ENCODE data around the gene CHRM1. TPM values are rescaled to one million over a fixed set of nuclear protein-coding genes. Genes with fewer than 3 reads are reported as not detected.
"Not testable (repeated sequence)": the region's sequence is repeated elsewhere in the genome, so short reads cannot be mapped to it uniquely, and the experiment has no call there.

CHRM1 gene
- total and polyA plus RNA-seq, 7 donors = 0.06 TPM; not detected in 6

DNA sequence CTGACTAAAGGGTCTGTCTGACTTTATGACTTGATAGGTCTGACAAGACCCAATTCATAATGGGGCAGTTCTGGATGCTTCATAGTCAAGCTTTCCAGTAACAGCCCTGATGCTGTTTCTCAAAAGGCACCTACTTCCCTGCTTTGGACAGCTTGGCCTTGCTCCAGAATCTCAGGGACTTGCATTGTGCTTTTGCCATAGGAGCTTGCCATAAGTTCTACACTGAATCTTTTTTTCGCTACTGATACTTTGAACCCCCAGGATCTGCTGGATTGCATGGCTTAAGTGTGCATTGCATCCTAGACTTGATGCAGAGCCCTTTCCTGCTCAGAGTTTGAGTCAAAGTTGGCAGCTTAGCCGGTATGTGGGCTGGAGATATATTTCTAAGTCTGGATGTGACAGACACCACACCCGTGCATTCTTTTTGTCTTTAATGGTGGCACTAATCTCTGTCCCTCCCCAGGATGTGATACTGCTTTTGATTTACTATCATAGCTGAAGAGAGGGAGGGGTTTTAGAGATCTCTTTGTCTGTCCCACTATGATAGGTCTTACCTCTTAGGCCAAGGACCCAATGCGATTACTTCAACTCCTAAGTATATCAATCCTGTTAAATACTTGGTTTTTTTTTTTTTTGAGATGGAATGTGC lies 57.4 kb downstream of the CHRM1 start:
- intact Hi-C loops (cut with DNase I) = loop anchor here (2.0 to 10.0 kb wide), 4 partner anchors 77 to 479 kb away; partner anchors contain the start of gene TMEM179B (in 2 of the 2)
- WGBS, 3 donors = 66 to 78% (median 69%) methylated on average over 4 of the region's 4 CpGs
- Histone ChIP-seq H3K4me3 (no peak overlapping the region), H3K4me1 (no peaks in the 10 kb centered on the region), H3K9me3 (no peaks in the 10 kb centered on the region), H3K27me3 (ENCODE audit: insufficient read depth in 3 of 3, low read length in 2 of 3) (no peaks in the 10 kb centered on the region), H3K36me3 (ENCODE audit: insufficient read depth in 1 of 2, low read depth in 1 of 2) (no peaks in the 10 kb centered on the region), H3K27ac (no peak overlapping the region)
- no peak for TF ChIP-seq CTCF (IDR thresholded peaks at IDR 0.05)
- ATAC-seq = no peak
- no peak for DNase-seq

DNA sequence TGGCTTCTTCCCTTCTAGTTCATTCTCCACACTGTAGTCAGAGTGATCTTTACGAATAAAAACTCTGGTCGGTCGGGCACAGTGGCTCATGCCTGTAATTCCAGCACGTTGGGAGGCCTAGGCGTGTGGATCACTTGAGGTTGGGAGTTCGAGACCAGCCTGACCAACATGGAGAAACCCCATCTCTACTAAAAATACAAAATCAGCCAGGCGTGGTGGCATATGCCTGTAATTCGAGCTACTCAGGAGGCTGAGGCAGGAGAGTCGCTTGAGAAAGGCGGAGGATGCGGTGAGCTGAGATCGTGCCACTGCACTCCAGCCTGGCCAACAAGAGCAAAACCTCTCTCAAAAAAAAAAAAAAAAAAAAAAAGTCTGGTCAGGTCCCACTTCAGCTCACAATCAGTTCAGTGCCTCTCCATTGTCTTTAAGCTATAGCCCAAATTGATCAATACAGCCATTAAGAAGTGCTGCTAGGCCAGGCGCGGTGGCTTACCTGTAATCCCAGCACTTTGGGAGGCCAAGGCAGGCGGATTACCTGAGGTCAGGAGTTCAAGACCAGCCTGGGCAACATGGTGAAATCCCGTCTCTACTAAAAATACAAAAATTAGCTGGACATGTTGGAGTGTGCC lies 59.5 kb downstream of the CHRM1 start:
- H3K4me3 ChIP-seq; H3K9me3 ChIP-seq; DNase-seq; H3K4me1 ChIP-seq; H3K27me3 ChIP-seq (ENCODE audit: insufficient read depth in 3 of 3, low read length in 2 of 3); ATAC-seq; H3K27ac ChIP-seq; H3K36me3 ChIP-seq (ENCODE audit: insufficient read depth in 1 of 2, low read depth in 1 of 2): not testable (repeated sequence)
- intact Hi-C loops (cut with DNase I) = loop anchor here (2.0 to 10.0 kb wide), 4 partner anchors 74 to 477 kb away; partner anchors contain the start of gene TMEM179B (in 2 of the 2)
- WGBS, 3 donors = 85 to 90% (median 88%) methylated on average over 16 of the region's 16 CpGs

GRCh38 chr11:62860835-62861563 lies 60.2 kb downstream of the CHRM1 start:
- ATAC-seq (no peak), DNase-seq (no peak)
- no peaks in the 10 kb centered on the region for H3K27me3 ChIP-seq (ENCODE audit: insufficient read depth in 3 of 3, low read length in 2 of 3)
- no peaks in the 10 kb centered on the region for H3K36me3 ChIP-seq (ENCODE audit: insufficient read depth in 1 of 2, low read depth in 1 of 2)
- peaks cover 8% of the 10 kb centered on the region for H3K4me1 ChIP-seq
- H3K27ac ChIP-seq = no peak overlapping the region
- H3K9me3 ChIP-seq = no peaks in the 10 kb centered on the region
- H3K4me3 ChIP-seq = no peak overlapping the region
- 76 to 77% (median 76%) methylated on average over 5 of the region's 5 CpGs for WGBS, 3 donors
- intact Hi-C loops (cut with DNase I) = loop anchor here (5.0 to 10.0 kb wide), 3 partner anchors 74 to 476 kb away; partner anchors contain the start of gene TMEM179B (in 1 of the 2)
- no peak for TF ChIP-seq CTCF (IDR thresholded peaks at IDR 0.05)

- ATAC-seq; H3K9me3 ChIP-seq; DNase-seq; H3K4me3 ChIP-seq; H3K36me3 ChIP-seq (ENCODE audit: insufficient read depth in 1 of 2, low read depth in 1 of 2); H3K27ac ChIP-seq; H3K4me1 ChIP-seq; H3K27me3 ChIP-seq (ENCODE audit: insufficient read depth in 3 of 3, low read length in 2 of 3): not testable (repeated sequence)
- 82 to 86% (median 85%) methylated on average over 8 of the region's 8 CpGs for WGBS, 3 donors
- intact Hi-C loops (cut with DNase I) = loop anchor here in 1 of 2 donors (10.0 kb wide), 1 partner anchor 284 kb away; the partner anchor contains the start of gene EEF1G
Observed at GRCh38 chr11:62859281-62859703, 61.9 kb downstream of the CHRM1 start.

Other genes starting within 250 kb of the CHRM1 start
- gene UQCC3, start 249.7 kb downstream of the CHRM1 start, total RNA-seq = 1 to 10 TPM; 5.2 to 8.8 (median 7.1) TPM
- 10 to 100 TPM in 1 of 3 donors, 1 to 10 TPM in 2; 6.4 to 16.5 (median 8.6) TPM for gene UQCC3, start 249.7 kb downstream of the CHRM1 start, polyA plus RNA-seq
- gene LBHD1, start 249.1 kb downstream of the CHRM1 start, total RNA-seq = 1 to 10 TPM in 3 of 4 donors, under 1 TPM in 1; 0.74 to 3.2 (median 1.9) TPM
- 1 to 10 TPM in 2 of 3 donors, under 1 TPM in 1; 0.98 to 3.6 (median 1.6) TPM for gene LBHD1, start 249.1 kb downstream of the CHRM1 start, polyA plus RNA-seq
- gene UBXN1, start 242.3 kb downstream of the CHRM1 start, total RNA-seq = 100 to 1,000 TPM; 102 to 204 (median 149) TPM
- gene UBXN1, start 242.3 kb downstream of the CHRM1 start, polyA plus RNA-seq = 100 to 1,000 TPM; 225 to 376 (median 295) TPM
- gene LRRN4CL, start 231.8 kb downstream of the CHRM1 start, total RNA-seq = 1 to 10 TPM; 2.4 to 4.8 (median 3.8) TPM
- gene LRRN4CL, start 231.8 kb downstream of the CHRM1 start, polyA plus RNA-seq = 1 to 10 TPM; 1.8 to 3.7 (median 2.8) TPM
- gene BSCL2, start 213.9 kb downstream of the CHRM1 start, total RNA-seq = 10 to 100 TPM; 17.0 to 45.4 (median 29.0) TPM
- 100 to 1,000 TPM in 1 of 3 donors, 10 to 100 TPM in 2; 61.5 to 174 (median 63.5) TPM for gene BSCL2, start 213.9 kb downstream of the CHRM1 start, polyA plus RNA-seq
- gene GNG3, start 213.7 kb downstream of the CHRM1 start, total RNA-seq = not detected
- gene GNG3, start 213.7 kb downstream of the CHRM1 start, polyA plus RNA-seq = under 1 TPM in 2 of 3 donors, not detected in 1; 0.10 to 0.39 TPM
- 10 to 100 TPM; 27.2 to 39.7 (median 31.4) TPM for gene HNRNPUL2, start 193.9 kb downstream of the CHRM1 start, total RNA-seq
- gene HNRNPUL2, start 193.9 kb downstream of the CHRM1 start, polyA plus RNA-seq = 10 to 100 TPM; 23.8 to 35.1 (median 25.0) TPM
- 10 to 100 TPM; 14.8 to 19.6 (median 16.4) TPM for gene TTC9C, start 192.9 kb downstream of the CHRM1 start, total RNA-seq
- gene TTC9C, start 192.9 kb downstream of the CHRM1 start, polyA plus RNA-seq = 10 to 100 TPM; 20.2 to 30.4 (median 28.2) TPM
- 1 to 10 TPM; 5.4 to 8.7 (median 6.5) TPM for gene ZBTB3, start 167.2 kb downstream of the CHRM1 start, total RNA-seq
- 1 to 10 TPM; 1.5 to 3.5 (median 2.1) TPM for gene ZBTB3, start 167.2 kb downstream of the CHRM1 start, polyA plus RNA-seq
- 10 to 100 TPM; 31.7 to 44.7 (median 36.2) TPM for gene POLR2G, start 159.8 kb downstream of the CHRM1 start, total RNA-seq
- 10 to 100 TPM; 44.0 to 92.6 (median 48.8) TPM for gene POLR2G, start 159.8 kb downstream of the CHRM1 start, polyA plus RNA-seq
- gene TAF6L, start 150.0 kb downstream of the CHRM1 start, total RNA-seq = 10 to 100 TPM; 13.5 to 19.9 (median 18.3) TPM
- 10 to 100 TPM; 18.0 to 26.5 (median 20.1) TPM for gene TAF6L, start 150.0 kb downstream of the CHRM1 start, polyA plus RNA-seq
- 10 to 100 TPM; 12.2 to 18.5 (median 16.0) TPM for gene TMEM179B, start 134.0 kb downstream of the CHRM1 start, total RNA-seq
- 10 to 100 TPM; 31.5 to 42.0 (median 34.4) TPM for gene TMEM179B, start 134.0 kb downstream of the CHRM1 start, polyA plus RNA-seq
- 10 to 100 TPM in 1 of 4 donors, 1 to 10 TPM in 3; 6.2 to 11.5 (median 8.4) TPM for gene TMEM223, start 129.4 kb downstream of the CHRM1 start, total RNA-seq
- 10 to 100 TPM; 16.6 to 37.7 (median 21.7) TPM for gene TMEM223, start 129.4 kb downstream of the CHRM1 start, polyA plus RNA-seq
- 10 to 100 TPM; 38.3 to 45.4 (median 41.9) TPM for gene NXF1, start 115.9 kb downstream of the CHRM1 start, total RNA-seq
- 10 to 100 TPM; 36.3 to 67.0 (median 49.7) TPM for gene NXF1, start 115.9 kb downstream of the CHRM1 start, polyA plus RNA-seq
- gene STX5, start 89.3 kb downstream of the CHRM1 start, total RNA-seq = 10 to 100 TPM; 16.0 to 24.6 (median 20.7) TPM
- 10 to 100 TPM; 18.2 to 21.1 (median 21.1) TPM for gene STX5, start 89.3 kb downstream of the CHRM1 start, polyA plus RNA-seq
- not detected for gene TEX54, start 88.5 kb downstream of the CHRM1 start, total RNA-seq
- gene TEX54, start 88.5 kb downstream of the CHRM1 start, polyA plus RNA-seq = not detected
- gene WDR74, start 81.8 kb downstream of the CHRM1 start, total RNA-seq = 10 to 100 TPM; 32.9 to 74.9 (median 54.2) TPM
- 100 to 1,000 TPM in 1 of 3 donors, 10 to 100 TPM in 2; 90.1 to 121 (median 92.5) TPM for gene WDR74, start 81.8 kb downstream of the CHRM1 start, polyA plus RNA-seq
- gene SLC3A2, start 40.5 kb downstream of the CHRM1 start, total RNA-seq = 100 to 1,000 TPM in 3 of 4 donors, 10 to 100 TPM in 1; 62.6 to 187 (median 132) TPM
- 100 to 1,000 TPM; 149 to 374 (median 208) TPM for gene SLC3A2, start 40.5 kb downstream of the CHRM1 start, polyA plus RNA-seq
- not detected for gene SLC22A6, start 63.6 kb upstream of the CHRM1 start, total RNA-seq
- gene SLC22A6, start 63.6 kb upstream of the CHRM1 start, polyA plus RNA-seq = not detected
- gene SLC22A8, start 94.5 kb upstream of the CHRM1 start, total RNA-seq = not detected
- not detected for gene SLC22A8, start 94.5 kb upstream of the CHRM1 start, polyA plus RNA-seq
- not detected for gene SLC22A24, start 222.9 kb upstream of the CHRM1 start, total RNA-seq
- gene SLC22A24, start 222.9 kb upstream of the CHRM1 start, polyA plus RNA-seq = not detected